A673 (cell line): ENCODE data around the gene LIMS2.

Experiments
- CTCF ChIP-seq: fragments of 300-800, 200-600 bp; sonication (generic); conservative IDR thresholded peaks from 2 replicates; pipeline ENCODE4 v1.5.1; 2017; ENCODE audit warnings: low read depth, mild to moderate bottlenecking, antibody characterized with exemption, low read length, moderate library complexity, mixed read lengths
- EZH2 ChIP-seq: fragments of 200-600 bp; sonication (generic); IDR thresholded peaks from 2 replicates; pipeline ENCODE4 v1.6.1; 2017; ENCODE audit warnings: borderline replicate concordance, low read depth, mild to moderate bottlenecking, mixed read lengths, antibody characterized with exemption, low read length; ENCODE audit not compliant: poor library complexity, severe bottlenecking

DNA sequence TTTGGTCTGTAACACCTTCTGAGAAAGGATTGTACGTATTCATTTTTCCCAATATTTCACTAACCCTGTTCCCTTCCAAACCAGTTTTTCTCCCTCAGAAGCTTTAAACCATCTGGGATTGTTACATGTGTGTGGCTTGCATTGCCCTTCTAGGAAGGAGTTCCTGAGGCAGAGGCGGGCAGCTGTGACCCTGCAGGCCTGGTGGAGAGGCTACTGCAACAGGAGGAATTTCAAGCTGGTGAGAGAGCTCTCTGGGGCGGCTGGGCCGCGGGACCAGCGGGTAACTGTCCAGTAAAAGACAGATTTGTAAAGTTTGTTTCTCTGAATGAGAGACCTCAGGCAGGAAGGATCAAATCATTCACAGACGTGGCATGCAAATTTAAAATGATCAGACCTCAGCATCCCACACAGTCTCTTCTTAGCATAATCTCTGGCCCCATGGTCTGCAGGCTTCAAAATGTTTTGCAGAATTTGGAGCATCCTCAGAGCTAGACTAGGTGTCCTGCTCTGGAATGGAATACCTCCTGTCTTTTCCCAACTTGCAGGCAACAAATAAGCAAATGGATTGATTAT, 69.6 kb downstream of the LIMS2 start:
- TF ChIP-seq CTCF = no peak
- no peak for TF ChIP-seq EZH2
